Stimulated activated CD4-positive, alpha-beta T cell treated with anti-CD3 and anti-CD28 coated beads, Interleukin-12 subunit alpha, Interleukin-12 subunit beta, amount 100 ng/mL, for 4 hours (primary cell): ENCODE measurements around the gene WDR33.

Experiments
- DNase-seq: peaks from one replicate; pipeline ENCODE4 v3.0.0-alpha.2; 2020

Gene WDR33

GRCh38 chr2:127653421-127654083 is 157.4 kb downstream of the WDR33 start:
- DNase-seq = no peak

- no peak for DNase-seq
These were observed 158.1 kb downstream of the WDR33 start for GRCh38 chr2:127652786-127653357.

GRCh38 chr2:127651971-127652550 is 158.9 kb downstream of the WDR33 start:
- DNase-seq = no peak

- DNase-seq = no peak
These were observed 159.6 kb downstream of the WDR33 start for GRCh38 chr2:127651381-127651809.
